GM12873 (cell line): ENCODE measurements around the gene EHD2.

Experiments used
- TF ChIP-seq, protein P1 (sequence below): IDR thresholded peaks from 2 replicates; pipeline ENCODE4 v1.5.1; 2012; ENCODE audit warnings: low read depth, mild to moderate bottlenecking, moderate library complexity, low read length, control low read depth; ENCODE audit not compliant: insufficient read depth; ENCODE audit errors: missing control alignments

The EHD2 gene

DNA sequence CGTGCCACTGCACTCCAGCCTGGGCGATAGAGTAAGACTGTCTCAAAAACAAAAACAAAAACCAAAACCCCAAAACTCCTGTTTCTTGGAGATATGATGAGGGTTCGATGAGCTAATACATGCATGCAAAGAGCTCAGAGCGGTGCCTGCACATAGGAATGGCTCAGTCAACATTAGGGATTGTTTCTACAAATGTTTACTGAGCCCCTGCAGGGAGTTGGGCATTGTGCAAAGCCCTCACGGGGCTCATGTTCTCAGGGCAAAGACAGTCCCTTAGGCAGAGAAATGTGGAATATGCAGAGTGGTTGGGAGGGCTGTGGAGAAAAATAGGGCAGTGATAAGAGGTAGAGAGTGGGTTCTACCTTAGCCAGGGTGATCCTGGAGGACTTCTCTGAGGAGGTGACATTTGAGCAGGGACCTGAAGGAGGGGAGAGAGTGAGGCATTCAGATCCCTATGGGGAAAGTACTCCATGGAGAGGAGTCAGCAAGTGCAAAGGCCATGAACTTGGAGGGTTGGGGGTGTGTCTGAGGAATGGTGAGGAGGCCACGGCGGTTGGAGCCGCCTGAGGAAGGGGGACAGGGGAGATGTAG, 1.5 kb upstream of the EHD2 start:
- TF ChIP-seq, protein P1, sequence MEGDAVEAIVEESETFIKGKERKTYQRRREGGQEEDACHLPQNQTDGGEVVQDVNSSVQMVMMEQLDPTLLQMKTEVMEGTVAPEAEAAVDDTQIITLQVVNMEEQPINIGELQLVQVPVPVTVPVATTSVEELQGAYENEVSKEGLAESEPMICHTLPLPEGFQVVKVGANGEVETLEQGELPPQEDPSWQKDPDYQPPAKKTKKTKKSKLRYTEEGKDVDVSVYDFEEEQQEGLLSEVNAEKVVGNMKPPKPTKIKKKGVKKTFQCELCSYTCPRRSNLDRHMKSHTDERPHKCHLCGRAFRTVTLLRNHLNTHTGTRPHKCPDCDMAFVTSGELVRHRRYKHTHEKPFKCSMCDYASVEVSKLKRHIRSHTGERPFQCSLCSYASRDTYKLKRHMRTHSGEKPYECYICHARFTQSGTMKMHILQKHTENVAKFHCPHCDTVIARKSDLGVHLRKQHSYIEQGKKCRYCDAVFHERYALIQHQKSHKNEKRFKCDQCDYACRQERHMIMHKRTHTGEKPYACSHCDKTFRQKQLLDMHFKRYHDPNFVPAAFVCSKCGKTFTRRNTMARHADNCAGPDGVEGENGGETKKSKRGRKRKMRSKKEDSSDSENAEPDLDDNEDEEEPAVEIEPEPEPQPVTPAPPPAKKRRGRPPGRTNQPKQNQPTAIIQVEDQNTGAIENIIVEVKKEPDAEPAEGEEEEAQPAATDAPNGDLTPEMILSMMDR, result no peak

GRCh38 chr19:47714339-47714738, 1.1 kb downstream of the EHD2 start:
- TF ChIP-seq, protein P1, result no peak

- TF ChIP-seq, protein P1, result no peak
These were observed 3.2 kb downstream of the EHD2 start for GRCh38 chr19:47716270-47716937.

- TF ChIP-seq, protein P1, result no peak
These were observed 6.0 kb downstream of the EHD2 start for GRCh38 chr19:47719047-47719859.

DNA sequence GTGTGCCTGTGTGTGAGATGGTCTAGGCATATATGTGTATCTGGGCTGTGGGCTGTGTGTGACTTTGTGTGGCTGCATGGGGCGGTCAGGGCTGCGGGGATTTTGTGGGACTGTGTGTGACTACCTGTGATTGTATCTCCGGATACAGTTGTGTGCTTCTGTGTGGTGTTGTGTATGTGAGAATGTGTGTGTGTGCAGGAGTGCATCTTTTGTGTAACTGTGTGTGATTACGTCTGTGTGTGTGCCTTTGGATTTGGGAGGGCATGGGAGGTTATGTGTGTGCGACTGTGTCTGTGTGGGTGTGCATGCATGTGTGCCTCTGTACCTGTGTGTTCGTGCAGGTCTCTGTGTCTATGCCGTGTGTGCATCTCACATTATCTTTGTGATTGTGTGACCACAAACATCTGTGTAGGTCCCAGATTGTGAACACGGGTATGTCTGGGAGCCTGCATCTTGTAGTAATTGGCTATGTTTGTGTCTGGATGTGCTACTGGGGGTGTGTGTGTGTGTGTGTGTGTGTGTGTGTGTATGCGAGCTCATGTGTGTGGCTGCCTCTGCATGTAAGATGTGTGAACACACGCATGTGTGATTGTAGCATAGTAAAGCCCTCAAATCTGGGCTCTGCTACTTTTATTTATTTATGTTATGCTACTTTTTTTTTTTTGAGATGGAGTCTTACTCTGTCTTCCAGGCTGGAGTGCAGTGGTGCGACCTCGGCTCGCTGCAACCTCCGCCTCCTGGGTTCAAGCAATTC, 7.6 kb downstream of the EHD2 start:
- TF ChIP-seq, protein P1, result no peak

DNA sequence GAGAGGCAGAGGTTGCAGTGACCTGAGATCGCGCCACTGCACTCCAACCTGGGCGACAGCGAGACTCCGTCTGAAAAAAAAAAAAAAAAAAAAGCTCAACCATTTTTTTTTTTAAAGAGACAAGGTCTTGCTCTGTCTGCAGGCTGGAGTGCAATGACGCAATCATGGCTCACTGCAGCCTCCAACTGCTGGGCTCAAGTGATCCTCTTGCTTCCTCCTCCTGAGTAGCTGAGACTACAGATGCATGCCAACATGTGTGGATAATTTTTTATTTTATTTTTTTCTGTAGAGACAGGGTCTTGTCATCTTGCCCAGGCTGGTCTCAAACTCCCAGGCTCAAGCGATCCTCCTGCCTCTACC, 10.3 kb downstream of the EHD2 start:
- TF ChIP-seq, protein P1, result no peak
